ENCODE data around the gene LUC7L2. TPM values are rescaled to one million over a fixed set of nuclear protein-coding genes. Genes with fewer than 3 reads are reported as not detected.

LUC7L2 gene
- total and polyA plus RNA-seq, 2 donors (not counting 1 experiment from before 2014, with no cell fraction given), result 26.5 to 142 TPM

DNA sequence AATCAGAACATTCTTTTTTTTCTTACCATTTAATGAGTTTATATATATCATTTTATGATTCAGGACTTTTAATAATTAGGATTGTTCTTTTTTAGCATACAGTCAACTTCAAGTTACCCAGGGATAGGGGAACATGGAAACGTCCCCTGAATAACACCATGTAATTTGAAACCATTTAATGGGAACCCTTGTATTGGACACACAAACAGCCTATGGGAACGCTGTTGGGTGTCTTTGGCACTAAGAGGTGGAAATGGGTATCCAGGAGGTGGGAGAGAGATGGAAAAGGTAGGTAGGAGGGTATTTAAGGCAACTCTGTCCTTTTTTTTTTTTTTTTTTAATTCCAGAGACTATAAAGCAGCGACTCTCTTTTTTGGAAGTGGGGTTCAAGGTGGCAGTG is 2.6 kb downstream of the LUC7L2 start:
- intact Hi-C loops (cut with micrococcal nuclease), result loop anchor here (5.0 kb wide), 1 partner anchor 1360 kb away; the partner anchor contains the start of gene CREB3L2
- Histone ChIP-seq H3K9me3 (ENCODE audit: control extremely low read depth in 1 of 3, control insufficient read depth in 2 of 3, insufficient read depth in 1 of 3, low read length in 2 of 3) (no peaks in the 10 kb centered on the region), H3K27ac (ENCODE audit: low read length in 2 of 2) (no peak overlapping the region), H3K9ac (ENCODE audit: low read length) (no peak overlapping the region), H4K20me1 (ENCODE audit: control insufficient read depth, insufficient read depth, low read length, poor library complexity, severe bottlenecking) (peaks cover 48% of the 10 kb centered on the region), H3K4me3 (ENCODE audit: control extremely low read depth in 1 of 5, extremely low read depth in 1 of 5, insufficient read depth in 1 of 5, low read depth in 2 of 5, low read length in 4 of 5) (no peak overlapping the region), H3K27me3 (replicated peaks in 1 of 4; ENCODE audit: control extremely low read depth in 1 of 4, control insufficient read depth in 3 of 4, insufficient read depth in 4 of 4, low read length in 3 of 4) (no peaks in the 10 kb centered on the region), H3K79me2 (ENCODE audit: control insufficient read depth, insufficient read depth, low read length) (peaks cover 75% of the 10 kb centered on the region), H2AFZ (ENCODE audit: insufficient read depth, low read depth, low read length, poor library complexity, severe bottlenecking) (no peak overlapping the region), H3K36me3 (replicated peaks in 1 of 2; ENCODE audit: control extremely low read depth in 1 of 2, control insufficient read depth in 1 of 2, extremely low read depth in 1 of 2, insufficient read depth in 2 of 2, low read length in 1 of 2) (peaks cover 7 to 17% of the 10 kb centered on the region in 2 experiments), H3K4me1 (ENCODE audit: control insufficient read depth in 2 of 2, insufficient read depth in 2 of 2, low read length in 2 of 2) (peaks cover 7 to 24% of the 10 kb centered on the region in 2 donors), H3K4me2 (replicated peaks; ENCODE audit: low read depth, low read length, poor library complexity, severe bottlenecking) (no peak overlapping the region)
- CTCF ChIA-PET, result no interaction called here
- Mint-ChIP-seq H3K27ac (no peak overlapping the region), H3K27me3 (no peaks in the 10 kb centered on the region), H3K4me3 (no peak overlapping the region), H3K9me3 (ENCODE audit: insufficient read depth) (no peaks in the 10 kb centered on the region), H3K4me1 (peaks cover 49% of the 10 kb centered on the region)
- no peak for DNase-seq
- no peak for ATAC-seq (ENCODE audit: low read depth)
- WGBS (ENCODE audit: insufficient coverage), result no CpG with 5 or more reads among the region's 3 CpGs
- POLR2A ChIA-PET, result no interaction called here
- TF ChIP-seq, protein P1, sequence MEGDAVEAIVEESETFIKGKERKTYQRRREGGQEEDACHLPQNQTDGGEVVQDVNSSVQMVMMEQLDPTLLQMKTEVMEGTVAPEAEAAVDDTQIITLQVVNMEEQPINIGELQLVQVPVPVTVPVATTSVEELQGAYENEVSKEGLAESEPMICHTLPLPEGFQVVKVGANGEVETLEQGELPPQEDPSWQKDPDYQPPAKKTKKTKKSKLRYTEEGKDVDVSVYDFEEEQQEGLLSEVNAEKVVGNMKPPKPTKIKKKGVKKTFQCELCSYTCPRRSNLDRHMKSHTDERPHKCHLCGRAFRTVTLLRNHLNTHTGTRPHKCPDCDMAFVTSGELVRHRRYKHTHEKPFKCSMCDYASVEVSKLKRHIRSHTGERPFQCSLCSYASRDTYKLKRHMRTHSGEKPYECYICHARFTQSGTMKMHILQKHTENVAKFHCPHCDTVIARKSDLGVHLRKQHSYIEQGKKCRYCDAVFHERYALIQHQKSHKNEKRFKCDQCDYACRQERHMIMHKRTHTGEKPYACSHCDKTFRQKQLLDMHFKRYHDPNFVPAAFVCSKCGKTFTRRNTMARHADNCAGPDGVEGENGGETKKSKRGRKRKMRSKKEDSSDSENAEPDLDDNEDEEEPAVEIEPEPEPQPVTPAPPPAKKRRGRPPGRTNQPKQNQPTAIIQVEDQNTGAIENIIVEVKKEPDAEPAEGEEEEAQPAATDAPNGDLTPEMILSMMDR (IDR thresholded peaks at IDR 0.05), result no peak
- TF ChIP-seq EZH2 (IDR thresholded peaks at IDR 0.05; ENCODE audit: borderline replicate concordance, insufficient read depth, low read depth, low read length, poor library complexity, severe bottlenecking), result no peak

DNA sequence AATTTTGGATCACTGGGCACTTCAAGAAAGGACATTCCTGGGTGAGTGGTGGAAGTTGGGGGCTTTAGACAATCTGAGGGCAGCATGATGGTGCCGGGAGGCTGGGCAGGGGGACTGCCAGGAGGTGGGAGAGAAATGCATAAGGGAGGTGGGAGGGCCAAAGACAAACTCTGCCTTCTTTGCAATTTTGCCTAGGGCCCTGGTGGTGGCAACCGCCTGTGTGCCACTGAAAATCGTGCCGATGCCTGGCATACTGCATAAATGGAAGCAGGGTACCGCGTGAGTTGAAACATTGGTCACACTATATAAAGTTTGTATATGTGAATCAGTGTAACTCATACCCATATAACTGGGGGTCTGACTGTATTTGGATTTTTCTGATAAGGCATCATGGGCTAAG is 3.3 kb downstream of the LUC7L2 start:
- Mint-ChIP-seq H3K27ac (peak overlapping the region; percentile 16), H3K4me3 (peak overlapping the region; percentile 20), H3K4me1 (peaks cover 56% of the 10 kb centered on the region), H3K9me3 (ENCODE audit: insufficient read depth) (no peaks in the 10 kb centered on the region), H3K27me3 (no peaks in the 10 kb centered on the region)
- ATAC-seq (ENCODE audit: low read depth), result no peak
- WGBS (ENCODE audit: insufficient coverage), result 93% methylated on average over 3 of the region's 6 CpGs
- no peaks in the 10 kb centered on the region for H3K9me3 ChIP-seq (ENCODE audit: control extremely low read depth in 1 of 3, control insufficient read depth in 2 of 3, insufficient read depth in 1 of 3, low read length in 2 of 3)
- H3K79me2 ChIP-seq (ENCODE audit: control insufficient read depth, insufficient read depth, low read length), result peaks cover 80% of the 10 kb centered on the region
- CTCF ChIA-PET, result no interaction called here
- H3K4me1 ChIP-seq (ENCODE audit: control insufficient read depth in 2 of 2, insufficient read depth in 2 of 2, low read length in 2 of 2), result peaks cover 7 to 24% of the 10 kb centered on the region in 2 donors
- no peaks in the 10 kb centered on the region for H3K27me3 ChIP-seq (replicated peaks in 1 of 4; ENCODE audit: control extremely low read depth in 1 of 4, control insufficient read depth in 3 of 4, insufficient read depth in 4 of 4, low read length in 3 of 4)
- peaks cover 55% of the 10 kb centered on the region for H4K20me1 ChIP-seq (ENCODE audit: control insufficient read depth, insufficient read depth, low read length, poor library complexity, severe bottlenecking)
- no peak overlapping the region for H2AFZ ChIP-seq (ENCODE audit: insufficient read depth, low read depth, low read length, poor library complexity, severe bottlenecking)
- peaks cover 7 to 23% of the 10 kb centered on the region in 2 experiments for H3K36me3 ChIP-seq (replicated peaks in 1 of 2; ENCODE audit: control extremely low read depth in 1 of 2, control insufficient read depth in 1 of 2, extremely low read depth in 1 of 2, insufficient read depth in 2 of 2, low read length in 1 of 2)
- H3K4me3 ChIP-seq (ENCODE audit: control extremely low read depth in 1 of 5, extremely low read depth in 1 of 5, insufficient read depth in 1 of 5, low read depth in 2 of 5, low read length in 4 of 5), result no peak overlapping the region
- no peak overlapping the region for H3K4me2 ChIP-seq (replicated peaks; ENCODE audit: low read depth, low read length, poor library complexity, severe bottlenecking)
- intact Hi-C loops (cut with micrococcal nuclease), result loop anchor here (5.0 kb wide), 1 partner anchor 1361 kb away; the partner anchor contains the start of gene CREB3L2
- POLR2A ChIA-PET, result no interaction called here
- no peak for DNase-seq
- TF ChIP-seq, protein P1 (IDR thresholded peaks at IDR 0.05), result no peak
- no peak for TF ChIP-seq EZH2 (IDR thresholded peaks at IDR 0.05; ENCODE audit: borderline replicate concordance, insufficient read depth, low read depth, low read length, poor library complexity, severe bottlenecking)
- H3K9ac ChIP-seq (ENCODE audit: low read length), result no peak overlapping the region
- no peak overlapping the region for H3K27ac ChIP-seq (ENCODE audit: low read length in 2 of 2)

Measured in B cell (primary cell).